ENCODE results near the gene FBXL7. TPM values are rescaled to one million over a fixed set of nuclear protein-coding genes. Genes with fewer than 3 reads are reported as not detected.

Gene FBXL7
- total RNA-seq, 4 donors from 2014 or later, result 9.5 to 25.2 (median 16.0) TPM

DNA sequence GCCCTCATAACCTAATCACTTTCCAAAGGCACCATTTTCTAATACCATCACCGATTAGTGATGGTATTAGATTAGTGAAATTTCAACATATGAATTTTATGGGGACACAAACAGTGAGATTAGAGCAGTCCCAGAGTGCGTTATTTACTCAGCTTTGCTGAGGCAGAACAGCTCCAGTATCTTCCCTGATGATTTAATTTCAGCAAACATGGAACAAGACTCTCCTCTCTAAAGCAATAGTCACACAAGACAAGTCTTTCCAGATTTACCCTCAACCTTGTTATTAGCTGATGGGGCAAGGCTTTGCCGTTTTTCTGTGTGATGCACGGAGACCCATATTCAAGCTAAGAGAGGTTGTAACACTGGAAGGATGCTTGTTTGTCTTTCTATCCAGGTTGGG is 333.4 kb downstream of the FBXL7 start:
- TF ChIP-seq, protein P1, sequence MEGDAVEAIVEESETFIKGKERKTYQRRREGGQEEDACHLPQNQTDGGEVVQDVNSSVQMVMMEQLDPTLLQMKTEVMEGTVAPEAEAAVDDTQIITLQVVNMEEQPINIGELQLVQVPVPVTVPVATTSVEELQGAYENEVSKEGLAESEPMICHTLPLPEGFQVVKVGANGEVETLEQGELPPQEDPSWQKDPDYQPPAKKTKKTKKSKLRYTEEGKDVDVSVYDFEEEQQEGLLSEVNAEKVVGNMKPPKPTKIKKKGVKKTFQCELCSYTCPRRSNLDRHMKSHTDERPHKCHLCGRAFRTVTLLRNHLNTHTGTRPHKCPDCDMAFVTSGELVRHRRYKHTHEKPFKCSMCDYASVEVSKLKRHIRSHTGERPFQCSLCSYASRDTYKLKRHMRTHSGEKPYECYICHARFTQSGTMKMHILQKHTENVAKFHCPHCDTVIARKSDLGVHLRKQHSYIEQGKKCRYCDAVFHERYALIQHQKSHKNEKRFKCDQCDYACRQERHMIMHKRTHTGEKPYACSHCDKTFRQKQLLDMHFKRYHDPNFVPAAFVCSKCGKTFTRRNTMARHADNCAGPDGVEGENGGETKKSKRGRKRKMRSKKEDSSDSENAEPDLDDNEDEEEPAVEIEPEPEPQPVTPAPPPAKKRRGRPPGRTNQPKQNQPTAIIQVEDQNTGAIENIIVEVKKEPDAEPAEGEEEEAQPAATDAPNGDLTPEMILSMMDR (IDR thresholded peaks at IDR 0.05; ENCODE audit: low read depth), result no peak

DNA sequence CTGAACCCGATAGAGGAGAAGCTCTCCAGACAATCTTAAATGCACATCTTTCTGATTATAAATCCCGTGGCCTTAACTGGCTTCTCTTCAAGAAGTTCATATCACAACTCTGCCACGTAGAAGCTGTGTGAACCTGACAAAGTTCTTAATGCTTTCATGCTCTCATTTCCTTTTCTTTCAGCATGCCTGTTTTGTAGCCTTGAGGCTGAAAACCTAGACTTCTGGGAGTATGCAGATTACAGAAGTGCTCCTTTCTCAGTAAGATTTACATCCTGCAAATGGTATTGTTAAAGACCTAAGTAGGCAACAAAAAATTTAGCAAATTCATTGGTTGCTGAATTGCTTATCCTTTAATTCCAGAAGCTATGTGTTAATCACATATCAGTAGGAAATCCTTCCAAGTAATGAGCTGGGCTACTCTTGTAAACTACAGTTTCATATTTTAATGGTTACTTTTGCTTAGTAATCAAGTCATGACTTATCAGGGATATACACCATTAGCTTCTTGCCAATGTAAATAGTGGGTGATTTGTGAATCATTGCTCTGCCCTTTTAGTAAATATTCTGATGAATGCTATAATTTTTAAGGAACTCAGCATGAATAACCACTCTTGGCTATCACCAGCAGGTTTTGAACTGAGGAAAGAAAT is 334.7 kb downstream of the FBXL7 start:
- TF ChIP-seq, protein P1 (IDR thresholded peaks at IDR 0.05; ENCODE audit: low read depth), result no peak

DNA sequence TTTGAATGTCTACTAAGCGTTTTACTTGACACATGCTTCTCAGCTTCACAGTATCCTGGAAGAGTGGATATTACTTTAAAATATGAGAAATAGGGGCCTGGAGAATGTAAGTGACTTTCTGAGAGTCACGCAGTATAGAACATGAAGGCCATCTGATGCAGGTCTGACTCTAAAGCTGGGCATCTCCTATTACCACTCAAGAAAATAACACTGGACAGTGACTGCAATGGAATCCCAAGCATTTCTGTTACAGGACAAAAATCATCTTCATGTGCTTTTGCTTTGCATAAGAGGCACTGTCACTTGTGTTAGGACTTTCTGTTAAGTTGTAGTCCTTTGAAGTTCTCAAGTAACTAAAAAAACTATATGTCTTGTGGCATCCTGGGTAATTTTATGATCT is 335.5 kb downstream of the FBXL7 start:
- TF ChIP-seq, protein P1 (IDR thresholded peaks at IDR 0.05; ENCODE audit: low read depth), result no peak

DNA sequence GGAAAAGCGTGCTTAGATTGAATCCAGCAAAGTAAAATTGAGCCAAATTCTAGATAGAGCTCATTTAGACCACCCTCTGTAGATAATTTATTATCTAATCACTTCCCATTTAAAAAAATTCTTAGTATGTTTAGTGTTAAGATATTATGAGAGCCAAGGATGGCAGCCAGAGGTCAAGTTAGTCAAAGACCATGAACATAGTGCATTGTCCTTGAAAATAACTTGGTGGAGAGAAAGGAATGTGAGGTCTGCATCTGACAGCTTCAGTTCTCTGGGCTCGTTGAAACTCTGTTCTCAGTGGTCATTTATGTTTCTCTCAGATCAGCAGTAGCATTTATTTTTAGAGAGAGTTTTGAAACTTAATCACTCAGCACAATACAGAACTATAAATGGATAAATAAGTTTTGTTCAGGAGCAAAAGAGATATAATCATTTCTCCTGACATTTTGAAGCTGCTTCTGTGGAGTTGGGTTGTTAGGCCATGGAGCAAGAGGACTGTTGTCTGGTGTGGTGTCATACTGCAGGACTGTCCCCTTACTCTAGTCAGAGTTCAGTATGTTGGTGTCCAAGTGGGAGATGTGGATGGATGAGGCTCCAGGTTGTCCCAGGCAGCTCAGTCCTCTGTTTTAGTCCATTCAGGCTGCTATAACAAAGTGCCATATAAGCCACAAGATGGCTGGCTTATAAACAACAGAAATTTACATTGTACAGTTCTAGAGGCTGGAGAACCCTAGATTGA is 337.7 kb downstream of the FBXL7 start:
- TF ChIP-seq, protein P1 (IDR thresholded peaks at IDR 0.05; ENCODE audit: low read depth), result no peak

DNA sequence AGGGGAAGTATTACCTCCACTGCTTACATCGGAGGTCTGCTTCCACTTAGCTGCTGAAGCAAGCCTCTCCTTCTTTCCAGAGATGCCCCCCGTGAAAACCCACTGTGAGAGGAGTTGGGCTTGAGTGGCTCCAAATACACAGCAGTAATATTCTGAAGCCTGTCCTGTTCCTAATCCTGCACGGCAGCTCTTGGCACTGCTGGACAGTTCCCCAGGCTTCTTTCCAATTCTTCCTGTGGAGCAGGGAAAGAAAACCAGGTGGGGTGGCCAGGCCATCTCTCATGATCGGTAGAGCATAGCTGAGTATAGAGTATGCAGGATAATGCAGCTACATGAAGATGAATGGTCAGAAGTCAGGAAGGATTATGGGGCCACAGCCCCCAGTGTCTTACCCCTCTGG is 344.3 kb downstream of the FBXL7 start:
- TF ChIP-seq, protein P1 (IDR thresholded peaks at IDR 0.05; ENCODE audit: low read depth), result no peak

DNA sequence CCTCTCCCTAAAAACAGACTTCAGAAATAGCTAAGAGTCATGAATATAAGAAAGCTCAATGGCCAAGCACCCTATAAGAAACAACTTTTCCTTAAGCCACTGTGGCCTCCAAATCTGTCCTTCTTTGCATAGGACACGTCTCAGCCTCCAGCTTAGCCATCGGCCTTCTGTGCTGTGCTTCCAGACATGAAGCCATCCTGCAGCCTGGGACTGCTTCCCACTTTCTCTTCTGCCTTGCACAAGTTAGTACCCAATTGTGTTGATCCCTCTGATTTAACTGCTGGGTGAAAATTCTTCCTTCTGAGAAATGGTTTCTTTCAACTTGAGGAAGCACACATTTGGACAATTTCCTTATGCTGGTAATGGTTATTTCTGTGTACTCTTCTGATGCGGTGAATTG is 344.9 kb downstream of the FBXL7 start:
- TF ChIP-seq, protein P1 (IDR thresholded peaks at IDR 0.05; ENCODE audit: low read depth), result no peak

DNA sequence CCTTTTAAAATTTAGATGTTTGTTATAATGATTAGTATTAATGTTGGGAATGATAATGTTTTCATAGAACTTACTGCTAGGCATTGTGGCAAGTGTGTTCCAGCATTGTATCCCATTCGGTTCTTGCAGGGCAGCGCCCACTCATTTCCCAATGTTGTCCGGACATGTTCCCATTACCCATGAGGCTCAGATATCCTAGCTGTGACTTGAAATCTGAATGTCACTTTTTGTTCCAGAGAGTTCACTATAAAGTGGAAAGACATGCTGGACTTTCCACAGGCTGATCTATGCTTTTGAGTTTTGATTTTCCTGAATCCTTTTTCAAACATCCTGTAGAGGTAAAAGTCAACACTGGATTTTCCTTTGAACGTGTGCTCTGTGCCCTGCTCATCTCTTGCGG is 350.6 kb downstream of the FBXL7 start:
- TF ChIP-seq, protein P1 (IDR thresholded peaks at IDR 0.05; ENCODE audit: low read depth), result no peak

Measured in subcutaneous adipose tissue (tissue), 4 donors.